HFFc6 (cell line): ENCODE results near the gene ATP5F1D. TPM values are rescaled to one million over a fixed set of nuclear protein-coding genes. Genes with fewer than 3 reads are reported as not detected.

Experiments
- DNase-seq: peaks from one replicate; pipeline ENCODE4 v3.0.0-alpha.2; 2018
- H3K27ac Mint-ChIP-seq: 2 replicates; pipeline ENCODE4 v1.8.0; 2020; ENCODE audit warnings: mild to moderate bottlenecking, mixed read lengths
- H3K27me3 Mint-ChIP-seq: 2 replicates; pipeline ENCODE4 v1.8.0; 2021; ENCODE audit warnings: mild to moderate bottlenecking, moderate library complexity, mixed read lengths; ENCODE audit not compliant: insufficient read depth
- H3K36me3 Mint-ChIP-seq: 2 replicates; pipeline ENCODE4 v1.8.0; 2021; ENCODE audit warnings: low read depth, mixed read lengths
- H3K4me1 Mint-ChIP-seq: 2 replicates; pipeline ENCODE4 v1.8.0; 2020; ENCODE audit warnings: low read depth, mixed read lengths
- H3K4me3 Mint-ChIP-seq: 2 replicates; pipeline ENCODE4 v1.8.0; 2020; ENCODE audit warnings: mild to moderate bottlenecking, moderate library complexity, mixed read lengths
- H3K9me3 Mint-ChIP-seq: 2 replicates; pipeline ENCODE4 v1.8.0; 2020; ENCODE audit warnings: mild to moderate bottlenecking, mixed read lengths
- CTCF ChIP-seq: fragments of 200-600 bp; sonication (generic); IDR thresholded peaks from 2 replicates; pipeline ENCODE4 v1.5.0; 2021; ENCODE audit warnings: antibody characterized with exemption, mild to moderate bottlenecking
- total RNA-seq, 6 experiments: library from RNA; stranded (reverse); fragmentation: NEBNext Ultra II Directional; extraction: Animal tissue kit (Norgen Biotek cat#: 25700); gene quantifications; 2 replicates in 1 of 6; 3 replicates in 5 of 6; pipeline ENCODE4 v1.2.3, GENCODE V29; 2021

The ATP5F1D gene
- total RNA-seq, 6 experiments from 2014 or later, result 190 to 243 (median 217) TPM

GRCh38 chr19:1293782-1294604 lies 52.4 kb downstream of the ATP5F1D start:
- H3K36me3 Mint-ChIP-seq, result no peaks in the 10 kb centered on the region
- TF ChIP-seq CTCF, result no peak
- peaks cover 10% of the 10 kb centered on the region for H3K27me3 Mint-ChIP-seq
- no peak for DNase-seq
- no peak overlapping the region for H3K27ac Mint-ChIP-seq
- no peak overlapping the region for H3K4me3 Mint-ChIP-seq
- H3K4me1 Mint-ChIP-seq, result no peaks in the 10 kb centered on the region
- no peaks in the 10 kb centered on the region for H3K9me3 Mint-ChIP-seq

Other genes with a start within 250 kb of the ATP5F1D start
- gene GRIN3B, start 241.3 kb upstream of the ATP5F1D start, total RNA-seq, result under 1 TPM; 0.34 to 0.66 (median 0.41) TPM
- 100 to 1,000 TPM; 127 to 164 (median 149) TPM for gene TMEM259, start 220.6 kb upstream of the ATP5F1D start, total RNA-seq
- not detected for gene RNU6-2, start 220.2 kb upstream of the ATP5F1D start, total RNA-seq
- 100 to 1,000 TPM; 483 to 579 (median 507) TPM for gene CNN2, start 215.1 kb upstream of the ATP5F1D start, total RNA-seq
- 1 to 10 TPM; 4.6 to 8.1 (median 6.6) TPM for gene ABCA7, start 201.6 kb upstream of the ATP5F1D start, total RNA-seq
- gene ARHGAP45, start 174.6 kb upstream of the ATP5F1D start, total RNA-seq, result under 1 TPM; 0.28 to 0.74 (median 0.60) TPM
- gene POLR2E, start 146.4 kb upstream of the ATP5F1D start, total RNA-seq, result 100 to 1,000 TPM; 224 to 289 (median 250) TPM
- 100 to 1,000 TPM; 193 to 237 (median 223) TPM for gene GPX4, start 137.8 kb upstream of the ATP5F1D start, total RNA-seq
- gene SBNO2, start 67.5 kb upstream of the ATP5F1D start, total RNA-seq, result 10 to 100 TPM; 33.7 to 49.8 (median 41.5) TPM
- gene STK11, start 36.0 kb upstream of the ATP5F1D start, total RNA-seq, result 10 to 100 TPM; 52.9 to 59.1 (median 56.7) TPM
- gene CBARP, start 3.7 kb upstream of the ATP5F1D start, total RNA-seq, result 10 to 100 TPM in 1 of 6 experiments, 1 to 10 TPM in 5; 7.6 to 12.7 (median 8.6) TPM
- 10 to 100 TPM; 58.4 to 73.3 (median 67.4) TPM for gene MIDN, start 6.8 kb downstream of the ATP5F1D start, total RNA-seq
- 100 to 1,000 TPM; 160 to 243 (median 190) TPM for gene CIRBP, start 27.6 kb downstream of the ATP5F1D start, total RNA-seq
- 10 to 100 TPM; 54.2 to 77.6 (median 63.8) TPM for gene FAM174C, start 33.8 kb downstream of the ATP5F1D start, total RNA-seq
- not detected for gene EFNA2, start 44.1 kb downstream of the ATP5F1D start, total RNA-seq
- 100 to 1,000 TPM in 2 of 6 experiments, 10 to 100 TPM in 4; 91.9 to 105 (median 97.6) TPM for gene NDUFS7, start 142.2 kb downstream of the ATP5F1D start, total RNA-seq
- 10 to 100 TPM; 55.2 to 71.3 (median 67.7) TPM for gene GAMT, start 159.8 kb downstream of the ATP5F1D start, total RNA-seq
- gene DAZAP1, start 165.8 kb downstream of the ATP5F1D start, total RNA-seq, result 100 to 1,000 TPM in 4 of 6 experiments, 10 to 100 TPM in 2; 87.2 to 109 (median 103) TPM
- 1,000 to 10,000 TPM; 1,047 to 1,358 (median 1,277) TPM for gene RPS15, start 196.6 kb downstream of the ATP5F1D start, total RNA-seq
- under 1 TPM; 0.18 to 0.47 (median 0.32) TPM for gene APC2, start 208.4 kb downstream of the ATP5F1D start, total RNA-seq
- gene C19orf25, start 237.5 kb downstream of the ATP5F1D start, total RNA-seq, result 10 to 100 TPM; 26.7 to 34.8 (median 29.6) TPM
- 1 to 10 TPM in 3 of 6 experiments, under 1 TPM in 3; 0.34 to 1.2 (median 0.98) TPM for gene PCSK4, start 248.6 kb downstream of the ATP5F1D start, total RNA-seq
- 1 to 10 TPM; 1.7 to 4.6 (median 2.1) TPM for gene REEP6, start 249.4 kb downstream of the ATP5F1D start, total RNA-seq